CD4-positive, alpha-beta T cell treated with Interleukin-4 for 4 hours (primary cell): ENCODE data around the gene UROC1.

ENCODE experiments used
- DNase-seq: peaks from one replicate; pipeline ENCODE4 v3.0.0-alpha.2; 2020

The UROC1 gene

DNA sequence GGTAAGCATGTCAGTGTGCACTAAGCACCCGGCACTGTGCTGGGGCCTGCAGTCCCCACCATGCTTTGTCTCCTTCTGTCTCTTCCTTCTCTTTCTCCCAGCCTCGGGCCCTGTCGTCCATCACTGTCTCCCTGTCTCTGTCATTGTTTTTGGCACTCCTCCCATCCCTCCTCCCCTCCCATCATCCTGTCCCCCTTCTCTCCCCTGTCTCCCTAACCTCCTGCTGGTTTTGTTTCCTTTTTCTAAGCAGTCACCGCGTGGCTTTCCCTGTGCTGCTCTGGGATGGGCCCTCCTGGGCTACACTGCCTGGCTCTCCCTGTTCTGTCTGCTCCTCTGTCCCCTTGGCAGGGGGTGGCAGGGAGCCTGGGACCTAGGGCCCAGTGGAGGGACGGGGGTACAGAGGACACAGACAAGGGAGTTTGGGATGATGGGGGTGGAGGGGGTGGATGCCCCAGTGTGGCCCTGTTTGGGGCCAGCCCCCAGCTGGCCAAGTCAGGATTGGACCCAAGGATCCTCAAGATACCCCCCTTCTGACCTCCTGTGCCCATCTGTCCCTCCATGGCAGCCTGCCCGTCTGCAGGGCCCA lies 12.1 kb upstream of the UROC1 start:
- DNase-seq = no peak

GRCh38 chr3:126528800-126529541 lies 11.4 kb upstream of the UROC1 start:
- DNase-seq = no peak

GRCh38 chr3:126528419-126528799 lies 10.8 kb upstream of the UROC1 start:
- no peak for DNase-seq

- no peak for DNase-seq
Measured at GRCh38 chr3:126527455-126528211, 10.1 kb upstream of the UROC1 start.

- DNase-seq = no peak
Measured at GRCh38 chr3:126527006-126527405, 9.4 kb upstream of the UROC1 start.

- no peak for DNase-seq
Measured at GRCh38 chr3:126526668-126527005, 9.1 kb upstream of the UROC1 start.

DNA sequence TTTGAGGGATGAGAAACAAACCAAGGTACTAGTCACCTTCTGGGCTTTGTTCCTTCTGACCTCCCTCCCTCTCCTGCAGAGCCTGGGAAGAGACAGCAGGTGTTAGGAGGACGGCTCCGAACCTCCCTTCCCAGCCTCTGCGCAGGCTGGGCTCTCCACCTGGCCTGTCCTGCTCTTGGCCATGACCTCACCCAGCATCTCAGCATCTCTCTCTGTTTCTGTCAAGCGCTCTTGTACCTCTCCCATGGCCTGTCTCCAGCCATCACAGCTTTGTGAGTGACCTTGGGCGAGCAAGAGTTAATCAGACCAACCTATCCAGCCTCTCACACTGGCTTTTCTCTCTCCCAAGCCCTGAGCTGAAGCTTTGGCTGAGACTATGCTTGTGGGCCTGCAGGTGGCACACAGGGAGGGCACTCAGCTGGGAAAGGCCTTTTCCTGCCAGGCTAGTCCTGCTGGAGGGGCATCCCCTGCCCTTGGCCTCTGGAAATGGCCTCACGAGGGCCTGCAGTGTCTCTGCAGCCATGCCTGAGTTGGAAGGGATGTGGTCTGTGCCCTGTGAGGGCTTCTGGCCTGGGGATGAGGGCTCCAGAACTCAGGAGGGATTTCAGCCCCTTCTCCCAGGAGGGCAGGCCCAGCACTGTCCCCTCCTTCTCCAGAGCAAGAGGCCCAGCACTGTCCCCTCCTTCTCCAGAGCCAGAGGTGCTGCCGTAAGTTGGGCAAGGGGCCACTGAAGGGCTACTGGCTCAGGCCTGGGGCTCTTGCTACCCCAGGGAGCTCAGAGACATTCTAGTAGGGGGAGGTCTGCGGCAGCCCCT lies 8.5 kb upstream of the UROC1 start:
- DNase-seq = no peak

GRCh38 chr3:126525091-126525852 lies 7.7 kb upstream of the UROC1 start:
- no peak for DNase-seq

- no peak for DNase-seq
Measured at GRCh38 chr3:126524429-126524988, 6.9 kb upstream of the UROC1 start.

DNA sequence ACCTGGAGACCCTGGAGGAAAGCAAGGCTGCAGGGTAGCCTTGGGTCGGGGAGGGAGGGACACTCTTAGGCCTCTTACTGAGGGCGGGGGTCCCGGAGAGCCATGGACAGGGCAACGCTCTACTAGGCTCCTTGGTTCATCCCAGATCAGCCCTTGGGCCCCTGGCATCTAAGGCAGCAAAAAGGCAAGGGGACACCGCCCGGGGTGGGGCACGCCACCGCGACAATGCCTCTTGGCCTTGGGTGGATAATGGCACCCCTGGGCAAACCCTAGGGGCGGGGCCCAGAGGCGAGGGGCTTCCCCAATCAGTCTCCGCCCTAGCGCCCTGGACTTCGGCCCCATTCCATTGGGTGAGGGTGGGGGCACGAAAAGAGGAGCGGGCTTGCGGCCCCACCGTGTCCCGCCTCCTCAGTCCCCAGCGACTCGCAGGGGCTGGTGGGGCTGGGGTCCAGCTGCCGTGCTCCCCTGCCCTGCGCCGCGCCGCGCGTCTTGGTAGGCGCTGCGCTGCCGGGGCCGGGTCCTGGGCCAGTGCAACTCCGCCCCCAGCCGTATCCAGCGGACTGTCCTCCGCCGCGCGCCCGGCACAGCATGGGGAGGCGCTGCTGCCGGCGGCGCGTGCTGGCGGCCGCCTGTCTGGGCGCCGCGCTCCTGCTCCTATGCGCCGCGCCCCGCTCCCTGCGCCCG lies 6.3 kb upstream of the UROC1 start, which contains the start of gene CHST13:
CHST13 (plus strand) TSS at position 411 of the 684 bp plus-strand sequence; CDS start at position 589, 178 bp downstream.
- no peak for DNase-seq

DNA sequence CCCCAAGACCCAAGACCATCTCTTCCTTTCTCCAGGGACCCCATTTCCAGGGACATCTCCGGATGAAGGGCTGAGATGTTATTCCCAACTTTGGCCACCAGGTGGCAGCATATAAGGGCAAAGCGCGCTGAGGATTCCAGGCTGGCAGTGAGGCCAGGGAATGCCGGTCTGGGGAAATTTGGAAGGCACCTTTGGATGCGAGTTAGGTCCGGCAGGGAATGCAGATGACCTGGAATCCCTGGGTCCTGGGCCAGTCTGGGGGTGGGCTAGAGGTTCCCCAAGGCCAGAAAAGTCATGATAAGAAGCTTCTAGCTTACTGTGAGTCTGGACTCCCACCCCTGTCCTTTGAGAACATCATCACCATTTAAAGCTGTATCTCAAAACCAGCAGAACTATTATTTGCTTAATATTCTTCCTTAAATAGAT lies 4.8 kb upstream of the UROC1 start:
- peak; percentile 44 for DNase-seq

- no peak for DNase-seq
Measured at GRCh38 chr3:126521122-126521891, 3.7 kb upstream of the UROC1 start.

- DNase-seq = no peak
Measured at GRCh38 chr3:126519506-126520455, 2.2 kb upstream of the UROC1 start.

DNA sequence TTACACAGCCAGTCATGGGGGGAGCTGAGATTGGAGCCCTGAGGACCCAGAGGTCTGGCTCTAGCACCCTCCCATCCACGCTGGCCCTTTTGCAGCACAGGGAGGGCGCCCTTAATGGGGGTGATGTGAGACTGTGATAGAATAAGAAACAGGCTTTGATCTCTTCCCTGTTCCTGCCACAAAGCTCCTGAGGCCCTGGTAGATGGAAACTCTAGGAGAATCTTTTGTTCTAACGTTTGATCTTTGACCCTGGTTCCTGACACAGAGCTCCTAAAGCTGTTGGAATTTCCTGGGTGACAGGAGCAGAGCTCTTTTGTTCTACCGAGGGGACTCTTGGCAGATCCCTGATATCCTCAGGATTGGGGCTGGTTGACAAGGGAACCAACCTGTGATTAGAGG lies 1.2 kb upstream of the UROC1 start:
- no peak for DNase-seq

GRCh38 chr3:126517986-126518778 lies 609 bp upstream of the UROC1 start:
- no peak for DNase-seq

DNA sequence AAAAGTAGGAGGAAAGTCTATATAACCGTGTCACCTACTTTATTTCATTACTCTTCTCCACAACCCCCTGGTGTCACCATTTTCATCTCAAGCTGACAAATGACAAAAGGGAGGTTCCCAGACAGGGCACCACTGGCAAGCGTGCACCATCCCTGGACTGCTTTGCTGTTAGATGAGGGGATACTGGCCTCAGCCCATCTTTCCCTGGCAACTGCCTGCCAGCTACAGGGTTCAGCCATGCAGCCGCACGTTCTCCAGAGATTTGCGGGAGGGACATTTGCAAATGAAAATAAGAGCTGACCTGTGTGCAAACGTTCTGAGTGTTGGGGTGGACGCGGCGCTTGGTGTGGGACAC lies 660 bp downstream of the UROC1 start:
- DNase-seq = no peak

- DNase-seq = no peak
Measured at GRCh38 chr3:126516152-126516935, 1.2 kb downstream of the UROC1 start.
